T follicular helper cell (primary cell): ENCODE measurements around the gene GJB2.

Experiments used
- DNase-seq: peaks from one replicate; pipeline ENCODE4 v3.0.0-alpha.2; 2020; ENCODE audit warnings: low read depth

The GJB2 gene

GRCh38 chr13:20141238-20142022 is 51.3 kb downstream of the GJB2 start:
- DNase-seq = no peak

GRCh38 chr13:20140487-20140886 is 52.3 kb downstream of the GJB2 start:
- no peak for DNase-seq

- no peak for DNase-seq
Measured at GRCh38 chr13:20137875-20138274, 54.9 kb downstream of the GJB2 start.
